ENCODE results near the gene C16orf90. TPM values are rescaled to one million over a fixed set of nuclear protein-coding genes. Genes with fewer than 3 reads are reported as not detected.
"Not testable (repeated sequence)": the region's sequence is repeated elsewhere in the genome, so short reads cannot be mapped to it uniquely, and the experiment has no call there.

Gene C16orf90
- polyA plus RNA-seq, 1 donor = not detected

- no peak for DNase-seq
- Histone ChIP-seq H3K4me1 (ENCODE audit: control insufficient read depth, insufficient read depth, low read length) (no peaks in the 10 kb centered on the region), H3K4me3 (ENCODE audit: low read length) (no peak overlapping the region), H3K27ac (ENCODE audit: low read length) (no peak overlapping the region), H3K36me3 (ENCODE audit: control insufficient read depth, insufficient read depth, low read length) (peaks cover 85% of the 10 kb centered on the region), H3K9me3 (ENCODE audit: control insufficient read depth, low read depth, low read length) (no peaks in the 10 kb centered on the region), H3K27me3 (ENCODE audit: control insufficient read depth, insufficient read depth, low read length) (no peaks in the 10 kb centered on the region)
- WGBS (ENCODE audit: insufficient coverage, low lambda C conversion rate) = no CpG with 5 or more reads among the region's 7 CpGs
Observed at GRCh38 chr16:3513892-3514583, 18.7 kb upstream of the C16orf90 start.

GRCh38 chr16:3511286-3512180 is 16.2 kb upstream of the C16orf90 start:
- Histone ChIP-seq H3K27ac (ENCODE audit: low read length) (no peak overlapping the region), H3K4me1 (ENCODE audit: control insufficient read depth, insufficient read depth, low read length) (no peaks in the 10 kb centered on the region), H3K27me3 (ENCODE audit: control insufficient read depth, insufficient read depth, low read length) (no peaks in the 10 kb centered on the region), H3K9me3 (ENCODE audit: control insufficient read depth, low read depth, low read length) (no peaks in the 10 kb centered on the region), H3K4me3 (ENCODE audit: low read length) (no peak overlapping the region), H3K36me3 (ENCODE audit: control insufficient read depth, insufficient read depth, low read length) (peaks cover 80% of the 10 kb centered on the region)
- DNase-seq = no peak
- 100% methylated on average over 4 of the region's 23 CpGs for WGBS (ENCODE audit: insufficient coverage, low lambda C conversion rate)

DNA sequence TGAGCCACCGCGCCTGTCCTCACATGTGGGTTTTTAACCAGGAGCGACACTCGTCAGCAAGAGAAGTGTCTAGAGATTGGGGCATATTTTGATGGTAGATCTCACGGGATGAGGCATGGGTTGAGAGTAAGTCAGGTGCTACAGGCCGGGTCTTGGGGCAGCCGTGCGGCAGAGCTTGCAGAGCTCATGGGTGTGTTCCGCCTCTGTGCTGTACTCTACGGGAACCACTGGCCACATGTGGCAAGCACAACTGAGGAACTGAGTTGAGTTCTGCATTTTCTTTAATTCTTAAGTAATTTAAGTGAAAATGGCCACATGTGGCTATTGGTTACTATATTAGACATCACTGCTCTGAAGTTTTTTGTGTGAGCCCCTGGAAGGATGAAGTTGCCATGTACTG is 15.1 kb upstream of the C16orf90 start:
- Histone ChIP-seq H3K27me3 (ENCODE audit: control insufficient read depth, insufficient read depth, low read length) (no peaks in the 10 kb centered on the region), H3K4me3 (ENCODE audit: low read length) (no peak overlapping the region), H3K27ac (ENCODE audit: low read length) (no peak overlapping the region), H3K4me1 (ENCODE audit: control insufficient read depth, insufficient read depth, low read length) (no peaks in the 10 kb centered on the region), H3K36me3 (ENCODE audit: control insufficient read depth, insufficient read depth, low read length) (peaks cover 81% of the 10 kb centered on the region), H3K9me3 (ENCODE audit: control insufficient read depth, low read depth, low read length) (no peaks in the 10 kb centered on the region)
- WGBS (ENCODE audit: insufficient coverage, low lambda C conversion rate) = no CpG with 5 or more reads among the region's 10 CpGs
- DNase-seq = no peak

- Histone ChIP-seq H3K9me3 (ENCODE audit: control insufficient read depth, low read depth, low read length) (no peaks in the 10 kb centered on the region), H3K4me1 (ENCODE audit: control insufficient read depth, insufficient read depth, low read length) (no peaks in the 10 kb centered on the region), H3K27me3 (ENCODE audit: control insufficient read depth, insufficient read depth, low read length) (no peaks in the 10 kb centered on the region), H3K27ac (ENCODE audit: low read length) (no peak overlapping the region), H3K4me3 (ENCODE audit: low read length) (no peak overlapping the region), H3K36me3 (ENCODE audit: control insufficient read depth, insufficient read depth, low read length) (peaks cover 78% of the 10 kb centered on the region)
- WGBS (ENCODE audit: insufficient coverage, low lambda C conversion rate) = no CpG with 5 or more reads among the region's 13 CpGs
- DNase-seq = no peak
Observed at GRCh38 chr16:3509470-3509928, 14.2 kb upstream of the C16orf90 start.

DNA sequence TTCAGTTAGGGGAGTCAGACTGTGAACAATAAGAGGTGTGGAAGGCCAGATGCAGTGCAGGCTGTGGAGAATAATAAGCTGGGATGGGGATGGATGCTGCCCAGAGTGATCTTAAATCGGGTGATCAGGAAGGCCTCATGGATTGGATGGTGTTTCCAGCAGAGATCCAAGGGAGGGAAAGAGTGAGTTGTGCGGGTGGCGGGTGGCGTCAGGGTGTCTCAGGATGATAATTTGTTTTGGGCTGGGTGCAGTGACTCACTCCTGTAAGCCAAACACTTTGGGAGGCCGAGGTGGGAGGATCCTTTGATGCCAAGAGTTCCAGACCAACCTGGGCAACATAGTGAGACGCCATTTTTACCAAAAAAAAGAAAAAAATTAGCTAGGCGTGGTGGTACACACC is 13.4 kb upstream of the C16orf90 start:
- no peak overlapping the region for H3K4me3 ChIP-seq (ENCODE audit: low read length)
- H3K4me1 ChIP-seq (ENCODE audit: control insufficient read depth, insufficient read depth, low read length) = no peaks in the 10 kb centered on the region
- no peaks in the 10 kb centered on the region for H3K9me3 ChIP-seq (ENCODE audit: control insufficient read depth, low read depth, low read length)
- no CpG with 5 or more reads among the region's 7 CpGs for WGBS (ENCODE audit: insufficient coverage, low lambda C conversion rate)
- DNase-seq = no peak
- no peaks in the 10 kb centered on the region for H3K27me3 ChIP-seq (ENCODE audit: control insufficient read depth, insufficient read depth, low read length)
- H3K27ac ChIP-seq (ENCODE audit: low read length) = no peak overlapping the region
- H3K36me3 ChIP-seq (ENCODE audit: control insufficient read depth, insufficient read depth, low read length) = peaks cover 70% of the 10 kb centered on the region

DNA sequence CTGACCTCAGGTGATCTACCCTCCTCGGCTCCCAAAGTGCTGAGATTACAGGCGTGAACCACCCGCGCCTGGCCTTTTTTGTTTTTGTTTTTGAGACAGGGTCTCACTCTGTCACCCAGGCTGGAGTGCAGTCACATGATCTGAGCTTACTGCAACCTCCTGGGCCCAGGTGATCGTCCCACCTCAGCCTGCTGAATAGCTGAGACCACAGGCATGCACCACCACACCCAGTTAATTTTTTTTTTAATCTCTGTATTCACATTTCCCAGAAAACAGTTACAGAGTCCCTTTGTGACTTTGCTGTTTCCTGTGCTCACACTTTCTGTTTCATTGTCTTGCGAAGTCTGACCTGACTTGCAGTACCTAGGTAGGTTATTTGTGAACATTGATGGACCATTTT is 8.2 kb upstream of the C16orf90 start:
- WGBS (ENCODE audit: insufficient coverage, low lambda C conversion rate) = no CpG with 5 or more reads among the region's 6 CpGs
- peak in 1 of 2 donors; percentile 39 for DNase-seq
- Histone ChIP-seq H3K4me1 (ENCODE audit: control insufficient read depth, insufficient read depth, low read length) (peaks cover 5% of the 10 kb centered on the region), H3K4me3 (ENCODE audit: low read length) (no peak overlapping the region), H3K27ac (ENCODE audit: low read length) (no peak overlapping the region), H3K27me3 (ENCODE audit: control insufficient read depth, insufficient read depth, low read length) (no peaks in the 10 kb centered on the region), H3K9me3 (ENCODE audit: control insufficient read depth, low read depth, low read length) (no peaks in the 10 kb centered on the region), H3K36me3 (ENCODE audit: control insufficient read depth, insufficient read depth, low read length) (peaks cover 28% of the 10 kb centered on the region)

- no peak for DNase-seq
- H3K27me3 ChIP-seq (ENCODE audit: control insufficient read depth, insufficient read depth, low read length) = no peaks in the 10 kb centered on the region
- peaks cover 5% of the 10 kb centered on the region for H3K4me1 ChIP-seq (ENCODE audit: control insufficient read depth, insufficient read depth, low read length)
- H3K4me3 ChIP-seq (ENCODE audit: low read length) = peak overlapping the region; percentile 85
- WGBS (ENCODE audit: insufficient coverage, low lambda C conversion rate) = 61% methylated on average over 3 of the region's 22 CpGs
- H3K27ac ChIP-seq (ENCODE audit: low read length) = no peak overlapping the region
- no peaks in the 10 kb centered on the region for H3K9me3 ChIP-seq (ENCODE audit: control insufficient read depth, low read depth, low read length)
- H3K36me3 ChIP-seq (ENCODE audit: control insufficient read depth, insufficient read depth, low read length) = peaks cover 19% of the 10 kb centered on the region
Observed at GRCh38 chr16:3501783-3502400, 6.6 kb upstream of the C16orf90 start.

- not testable (repeated sequence) for H3K9me3 ChIP-seq (ENCODE audit: control insufficient read depth, low read depth, low read length); DNase-seq; H3K27me3 ChIP-seq (ENCODE audit: control insufficient read depth, insufficient read depth, low read length); H3K4me1 ChIP-seq (ENCODE audit: control insufficient read depth, insufficient read depth, low read length)
- H3K4me3 ChIP-seq (ENCODE audit: low read length) = peak overlapping the region; percentile 85
- H3K36me3 ChIP-seq (ENCODE audit: control insufficient read depth, insufficient read depth, low read length) = peaks cover 15% of the 10 kb centered on the region
- WGBS (ENCODE audit: insufficient coverage, low lambda C conversion rate) = no CpG with 5 or more reads among the region's 24 CpGs
- H3K27ac ChIP-seq (ENCODE audit: low read length) = peak overlapping the region; percentile 69
Observed at GRCh38 chr16:3501412-3501761, 6.1 kb upstream of the C16orf90 start.

- Histone ChIP-seq H3K36me3 (ENCODE audit: control insufficient read depth, insufficient read depth, low read length) (no peaks in the 10 kb centered on the region), H3K27ac (ENCODE audit: low read length) (no peak overlapping the region), H3K9me3 (ENCODE audit: control insufficient read depth, low read depth, low read length) (peaks cover 3% of the 10 kb centered on the region), H3K4me1 (ENCODE audit: control insufficient read depth, insufficient read depth, low read length) (peaks cover 5% of the 10 kb centered on the region), H3K4me3 (ENCODE audit: low read length) (no peak overlapping the region), H3K27me3 (ENCODE audit: control insufficient read depth, insufficient read depth, low read length) (no peaks in the 10 kb centered on the region)
- no peak for DNase-seq
- 100% methylated on average over 1 of the region's 16 CpGs for WGBS (ENCODE audit: insufficient coverage, low lambda C conversion rate)
Observed at GRCh38 chr16:3498988-3499387, 3.7 kb upstream of the C16orf90 start.

DNA sequence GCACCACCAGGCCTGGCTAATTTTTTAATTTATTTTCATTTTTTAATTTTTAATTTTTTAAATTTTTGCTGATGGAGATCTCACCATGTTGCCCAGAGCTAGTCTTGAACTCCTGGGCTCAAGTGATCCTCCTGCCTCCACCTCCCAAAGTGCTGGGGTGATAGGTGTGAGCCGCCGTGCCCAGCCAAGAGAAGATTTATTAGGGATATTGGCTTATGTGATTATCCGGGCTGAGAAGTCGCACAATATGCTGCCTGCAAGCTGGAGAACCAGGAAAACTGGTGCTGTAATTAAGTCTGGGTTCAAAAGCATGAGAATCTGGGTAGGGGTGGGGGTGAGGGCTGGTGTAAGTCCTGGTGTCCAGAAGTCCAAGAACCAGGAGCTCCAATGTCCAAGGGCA is 2.5 kb upstream of the C16orf90 start:
- Histone ChIP-seq H3K4me3 (ENCODE audit: low read length) (no peak overlapping the region), H3K27ac (ENCODE audit: low read length) (no peak overlapping the region), H3K36me3 (ENCODE audit: control insufficient read depth, insufficient read depth, low read length) (no peaks in the 10 kb centered on the region), H3K4me1 (ENCODE audit: control insufficient read depth, insufficient read depth, low read length) (peaks cover 5% of the 10 kb centered on the region), H3K9me3 (ENCODE audit: control insufficient read depth, low read depth, low read length) (peaks cover 3% of the 10 kb centered on the region), H3K27me3 (ENCODE audit: control insufficient read depth, insufficient read depth, low read length) (no peaks in the 10 kb centered on the region)
- WGBS (ENCODE audit: insufficient coverage, low lambda C conversion rate) = no CpG with 5 or more reads among the region's 4 CpGs
- DNase-seq = no peak

Data from large intestine (tissue), 3 donors.